GM18867 (cell line): ENCODE results near the gene WBP4.

Source experiments
- ATAC-seq: cut with Tn5 transposase; IDR thresholded peaks from one replicate; pipeline ENCODE4 v1.9.1; 2021; ENCODE audit warnings: mild to moderate bottlenecking, moderate library complexity; ENCODE audit not compliant: unreplicated experiment

WBP4 gene

DNA sequence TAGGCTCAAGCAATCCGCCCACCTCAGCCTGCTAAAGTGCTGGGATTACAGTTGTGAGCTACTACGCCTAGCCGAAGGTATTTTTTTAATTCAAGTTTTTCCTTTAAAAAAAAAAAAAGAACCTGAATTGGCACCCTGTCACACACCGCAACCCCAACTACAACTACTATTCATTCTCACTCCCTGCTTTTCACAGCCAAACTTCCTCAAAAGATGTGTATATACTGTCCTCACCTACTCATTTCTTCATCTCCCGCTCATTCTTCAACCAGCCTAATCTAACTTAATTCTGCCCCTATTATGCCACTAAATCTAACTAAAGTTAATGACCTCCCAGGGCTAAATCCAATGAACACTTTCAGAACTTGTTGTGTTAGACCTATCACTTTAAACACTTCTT lies 12.7 kb upstream of the WBP4 start:
- ATAC-seq: no peak

GRCh38 chr13:41049480-41050440 lies 11.5 kb upstream of the WBP4 start:
- no peak for ATAC-seq

- no peak for ATAC-seq
Observed at GRCh38 chr13:41052441-41052840, 8.9 kb upstream of the WBP4 start.

DNA sequence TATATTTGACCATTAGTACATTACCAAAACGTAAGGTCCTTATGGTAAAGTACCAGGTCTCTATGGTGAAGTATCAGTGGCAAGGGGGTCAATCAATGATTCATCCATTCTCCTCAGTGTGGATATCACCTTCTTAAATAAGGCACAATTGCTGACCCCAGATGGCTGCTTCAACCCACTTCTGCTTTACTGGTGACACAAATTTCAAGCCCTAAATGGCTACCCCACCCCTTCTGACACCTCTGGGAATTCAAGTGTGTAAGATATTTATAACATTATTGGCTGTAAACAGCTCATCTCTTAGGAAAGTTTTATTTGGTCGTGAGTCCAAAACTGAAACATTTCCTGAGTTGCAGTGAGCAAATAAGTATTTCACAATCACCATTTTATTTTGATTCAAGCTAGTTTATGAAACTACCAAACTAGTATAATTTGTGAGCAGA lies 7.9 kb upstream of the WBP4 start:
- peak; percentile 78 for ATAC-seq

DNA sequence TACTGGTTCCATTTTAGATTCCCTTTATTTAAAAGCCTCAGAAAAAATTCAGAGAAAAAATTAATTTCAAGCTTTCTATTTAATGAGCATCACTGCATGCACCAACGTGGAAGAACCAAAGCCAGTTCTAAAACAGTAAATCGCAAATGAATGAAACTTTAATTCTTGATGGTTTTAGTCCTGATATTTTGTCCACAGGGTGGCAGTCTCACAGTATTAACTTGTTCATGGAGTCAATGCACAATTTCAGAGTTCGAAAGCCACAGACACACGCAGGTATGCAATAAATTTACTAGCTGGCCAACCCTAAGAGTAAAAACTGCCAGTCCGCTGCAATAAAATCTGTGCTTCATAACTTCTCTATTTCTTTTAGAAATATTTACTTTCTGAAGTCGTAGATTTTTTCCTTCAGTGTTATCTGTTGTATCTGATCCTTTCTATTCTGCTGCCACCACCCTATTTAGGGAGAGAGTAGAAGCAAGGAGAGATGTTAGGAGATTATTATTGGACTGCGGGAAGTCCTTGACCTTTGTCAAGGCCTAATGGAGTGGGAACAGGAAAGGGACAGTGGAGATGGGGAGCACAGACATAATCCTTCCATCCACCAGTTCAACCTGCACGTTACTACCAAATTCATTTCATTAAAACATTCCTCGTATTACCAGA lies 7.0 kb upstream of the WBP4 start:
- ATAC-seq: peak; percentile 47

DNA sequence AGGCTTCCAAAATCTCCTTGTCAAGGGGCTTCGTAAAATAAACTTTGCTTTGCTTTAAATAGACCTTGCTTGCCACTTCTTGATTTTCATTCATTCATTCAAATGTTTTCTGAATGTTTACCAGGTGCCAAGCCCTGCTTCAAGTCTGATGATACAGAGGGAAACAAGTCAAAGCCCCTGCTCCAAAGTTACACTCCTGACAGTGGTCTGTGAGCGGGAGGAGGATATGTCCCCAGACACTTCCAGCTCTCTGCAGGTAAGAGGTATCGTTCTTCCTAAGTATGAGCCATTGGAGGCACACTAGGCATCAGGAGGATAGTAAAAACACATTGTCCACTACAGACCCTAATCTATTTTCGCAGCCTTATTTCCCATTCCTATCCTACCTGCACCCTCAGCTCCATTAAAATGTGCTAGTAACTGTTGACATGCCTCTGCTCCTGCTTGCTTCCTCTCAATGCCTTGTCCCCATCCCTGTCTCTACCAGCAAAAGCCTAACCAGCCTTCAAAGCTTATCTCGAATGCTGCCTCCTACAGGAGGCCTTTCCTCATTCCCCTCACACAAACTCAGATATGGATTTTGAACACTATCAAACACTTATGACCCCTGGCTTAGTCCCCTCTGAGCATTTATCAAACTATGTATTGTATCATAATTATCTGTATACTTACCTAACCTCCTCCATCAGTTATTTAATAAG lies 6.2 kb upstream of the WBP4 start:
- no peak for ATAC-seq

DNA sequence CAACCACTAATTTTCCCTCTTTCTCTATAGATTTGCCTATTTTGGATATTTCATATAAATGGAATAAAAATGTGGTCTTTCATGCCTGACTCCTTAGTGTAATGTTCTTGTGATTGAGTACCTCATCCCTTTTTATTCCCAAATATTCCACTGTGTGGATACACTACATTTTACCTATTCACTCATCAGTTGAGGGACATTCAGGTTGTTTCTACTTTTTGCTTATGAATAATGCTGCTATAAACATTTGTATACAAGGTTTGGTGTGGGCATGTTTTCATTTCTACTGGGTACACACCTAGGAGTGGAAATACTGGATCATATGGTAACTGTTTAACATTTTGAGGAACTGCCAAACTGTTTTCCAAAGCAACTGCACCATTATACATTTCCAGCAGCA lies 5.1 kb upstream of the WBP4 start:
- no peak for ATAC-seq

DNA sequence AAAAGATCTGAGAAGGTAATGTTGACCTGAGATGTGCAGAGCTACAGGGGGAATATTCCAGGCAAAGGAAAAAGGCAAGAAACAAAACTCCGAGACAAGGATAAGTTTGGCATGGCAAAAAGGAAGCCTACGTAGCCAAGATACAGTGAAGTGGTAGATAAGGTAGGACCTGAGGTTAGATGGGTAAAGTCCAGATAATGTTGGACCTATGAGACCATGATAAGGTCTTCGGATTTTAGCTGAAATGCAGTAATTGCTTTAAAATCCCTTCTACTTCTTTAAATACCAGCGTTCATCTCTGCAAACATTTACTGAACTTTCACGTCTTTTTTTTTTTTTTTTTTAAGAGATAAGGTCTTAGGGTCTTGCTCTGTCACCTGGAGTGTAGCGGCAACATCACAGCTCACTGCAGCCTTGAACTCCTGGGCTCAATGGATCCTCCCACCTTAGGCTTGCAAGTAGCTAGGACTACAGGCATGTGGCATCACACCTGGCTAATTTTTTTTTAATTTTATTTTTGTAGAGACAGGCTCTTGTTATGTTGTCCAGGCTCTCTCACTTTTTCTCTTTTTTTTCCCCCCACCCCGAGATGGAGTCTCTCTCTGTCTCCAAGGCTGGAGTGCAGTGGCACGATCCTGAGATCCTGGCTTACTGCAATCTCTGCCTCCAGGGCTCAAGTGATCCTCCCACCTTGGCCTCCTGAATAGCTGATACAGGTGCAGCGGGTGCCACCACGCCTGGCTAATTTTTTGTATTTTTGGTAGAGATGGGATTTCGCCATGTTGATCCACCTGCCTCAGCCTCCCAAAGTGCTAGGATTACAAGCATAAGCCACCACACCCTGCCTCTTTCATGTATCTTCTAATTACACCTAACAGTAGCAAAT lies 4.2 kb upstream of the WBP4 start:
- no peak for ATAC-seq

DNA sequence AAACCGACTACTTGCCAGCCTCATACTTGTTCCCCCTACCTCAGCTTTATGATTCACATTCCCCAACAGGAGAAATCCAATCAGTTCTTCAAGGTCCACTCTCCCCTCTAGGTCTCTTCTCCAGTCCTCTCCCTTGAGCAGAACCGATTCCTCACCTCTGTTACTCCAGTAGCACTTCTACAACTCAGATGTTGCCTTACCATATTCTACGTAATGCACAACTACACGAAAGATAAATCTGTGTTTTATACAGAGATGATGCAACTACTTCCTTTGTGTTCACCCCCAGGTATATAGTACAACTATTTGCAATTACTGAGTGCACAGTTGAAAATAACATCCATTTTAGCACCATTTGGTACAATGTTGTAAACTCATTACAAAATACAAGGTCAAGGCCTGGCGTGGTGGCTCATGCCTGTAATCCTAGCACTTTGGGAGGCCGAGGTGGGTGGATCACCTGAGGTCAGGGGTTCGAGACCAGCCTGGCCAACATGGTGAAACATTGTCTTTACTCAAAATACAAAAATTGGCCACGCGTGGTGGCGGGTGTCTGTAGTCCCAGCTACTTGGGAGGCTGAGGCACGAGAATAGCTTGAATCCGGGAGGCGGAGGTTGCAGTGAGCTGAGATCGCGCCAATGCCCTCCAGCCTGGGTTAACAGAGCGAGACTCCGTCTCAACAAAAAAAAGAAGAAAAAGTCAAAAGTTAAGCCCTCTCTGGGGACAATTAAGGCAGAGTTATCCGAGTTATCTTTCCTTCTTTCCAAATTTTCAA lies 2.8 kb upstream of the WBP4 start:
- no peak for ATAC-seq

GRCh38 chr13:41059456-41060081 lies 1.7 kb upstream of the WBP4 start:
- no peak for ATAC-seq

- ATAC-seq: peak; percentile 45
Observed at GRCh38 chr13:41060082-41060723, 1.1 kb upstream of the WBP4 start.

DNA sequence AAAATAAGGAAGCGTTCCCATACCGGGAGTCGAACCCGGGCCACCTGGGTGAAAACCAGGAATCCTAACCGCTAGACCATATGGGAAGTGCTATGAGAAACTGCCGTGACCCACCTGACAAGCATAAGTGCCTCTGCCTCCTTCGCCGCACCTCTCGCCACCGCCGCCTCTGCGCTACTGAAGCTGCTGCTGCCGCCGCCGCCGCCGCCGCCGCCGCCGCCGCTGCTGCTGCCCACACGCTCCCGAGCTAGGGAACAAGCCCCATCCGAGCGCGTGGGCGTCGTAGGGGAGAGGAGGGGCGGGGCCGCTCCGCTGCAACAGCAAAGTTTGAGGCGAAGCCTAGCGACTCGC lies 610 bp upstream of the WBP4 start:
- peak; percentile 40 for ATAC-seq

- peak; percentile 32 for ATAC-seq
Observed at GRCh38 chr13:41061914-41062837, 867 bp downstream of the WBP4 start.

DNA sequence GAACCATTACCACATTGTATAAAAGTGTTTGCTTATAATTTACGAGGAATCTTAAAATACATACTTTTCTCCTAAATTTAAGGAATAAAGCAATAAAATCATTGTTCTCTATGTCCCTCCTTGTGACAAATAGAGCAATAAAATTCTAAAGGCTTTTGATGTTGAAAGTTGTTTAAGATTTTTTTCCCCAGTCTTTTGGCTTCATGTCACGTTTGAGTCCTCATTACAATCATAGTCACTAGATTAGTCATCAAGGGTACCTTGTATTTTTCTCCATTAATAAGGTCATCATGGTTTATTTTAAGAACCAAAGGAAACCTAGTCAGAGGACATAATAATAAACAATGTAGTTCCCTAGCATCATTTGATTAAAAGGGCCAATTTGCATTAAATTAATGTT lies 3.2 kb downstream of the WBP4 start:
- ATAC-seq: no peak

GRCh38 chr13:41065078-41065477 lies 3.8 kb downstream of the WBP4 start:
- no peak for ATAC-seq

- ATAC-seq: no peak
Observed at GRCh38 chr13:41074523-41074922, 13.2 kb downstream of the WBP4 start.

GRCh38 chr13:41075034-41075433 lies 13.7 kb downstream of the WBP4 start:
- no peak for ATAC-seq

DNA sequence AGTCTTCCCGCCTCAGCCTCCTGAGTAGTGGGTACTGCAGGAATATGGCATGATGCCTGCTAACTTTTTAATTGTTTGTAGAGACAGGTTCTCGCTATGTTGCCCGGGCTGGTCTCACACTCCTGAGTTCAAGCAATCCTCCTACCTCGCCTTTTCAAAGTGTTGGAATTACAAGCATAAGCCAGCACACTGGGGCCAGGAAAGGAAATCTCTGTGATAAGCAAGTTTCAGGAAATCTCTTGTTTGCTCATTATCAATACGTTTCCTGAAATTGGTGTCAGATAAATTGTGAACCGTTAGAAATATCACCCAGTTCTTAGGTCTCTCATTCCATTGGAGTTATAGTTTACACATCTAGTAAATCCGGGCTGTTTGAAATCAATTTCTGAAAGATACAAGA lies 14.2 kb downstream of the WBP4 start:
- no peak for ATAC-seq
